Mononuclear cell (primary cell): ENCODE results near the gene GATB. TPM values are rescaled to one million over a fixed set of nuclear protein-coding genes. Genes with fewer than 3 reads are reported as not detected.

Source experiments
- H3K27me3 ChIP-seq: 2 replicates; pipeline ENCODE4 v1.6.0; 2011; ENCODE audit warnings: low read length, control low read depth; ENCODE audit not compliant: insufficient read depth
- H3K4me1 ChIP-seq: 2 replicates; pipeline ENCODE4 v1.5.1; 2011; ENCODE audit warnings: mild to moderate bottlenecking, low read length, control low read depth; ENCODE audit not compliant: insufficient read depth
- H3K4me3 ChIP-seq: 2 replicates; pipeline ENCODE4 v1.5.1; 2011; ENCODE audit warnings: mild to moderate bottlenecking, low read length, moderate library complexity
- H3K9me3 ChIP-seq: 2 replicates; pipeline ENCODE4 v1.5.1; 2011; ENCODE audit warnings: low read depth, mild to moderate bottlenecking, control low read depth, low read length
- total RNA-seq: library from RNA; depleted of rRNA; stranded (reverse); fragments of >200 nt; gene quantifications from one replicate; pipeline ENCODE4 v1.2.3, GENCODE V29; 2012

Gene GATB
- total RNA-seq, 1 donor, result 3.4 TPM

- no peaks in the 10 kb centered on the region for H3K27me3 ChIP-seq
- no peak overlapping the region for H3K4me3 ChIP-seq
- no peaks in the 10 kb centered on the region for H3K9me3 ChIP-seq
- H3K4me1 ChIP-seq, result no peaks in the 10 kb centered on the region
These were observed 107.8 kb downstream of the GATB start for GRCh38 chr4:151652841-151653547.

- no peaks in the 10 kb centered on the region for H3K4me1 ChIP-seq
- no peaks in the 10 kb centered on the region for H3K27me3 ChIP-seq
- no peak overlapping the region for H3K4me3 ChIP-seq
- no peaks in the 10 kb centered on the region for H3K9me3 ChIP-seq
These were observed 109.3 kb downstream of the GATB start for GRCh38 chr4:151651496-151651895.

GRCh38 chr4:151649479-151649878, 111.3 kb downstream of the GATB start:
- Histone ChIP-seq H3K4me3 (no peak overlapping the region), H3K27me3 (no peaks in the 10 kb centered on the region), H3K9me3 (no peaks in the 10 kb centered on the region), H3K4me1 (no peaks in the 10 kb centered on the region)

GRCh38 chr4:151646322-151646721, 114.5 kb downstream of the GATB start:
- H3K9me3 ChIP-seq, result no peaks in the 10 kb centered on the region
- H3K27me3 ChIP-seq, result no peaks in the 10 kb centered on the region
- no peak overlapping the region for H3K4me3 ChIP-seq
- H3K4me1 ChIP-seq, result no peaks in the 10 kb centered on the region

- no peaks in the 10 kb centered on the region for H3K4me1 ChIP-seq
- no peaks in the 10 kb centered on the region for H3K27me3 ChIP-seq
These were observed 116.2 kb downstream of the GATB start for GRCh38 chr4:151644622-151645021.

GRCh38 chr4:151643564-151643963, 117.2 kb downstream of the GATB start:
- Histone ChIP-seq H3K4me3 (no peak overlapping the region), H3K27me3 (no peaks in the 10 kb centered on the region), H3K4me1 (no peaks in the 10 kb centered on the region), H3K9me3 (no peaks in the 10 kb centered on the region)

More at GRCh38 chr4:151644622-151645021, 116.2 kb downstream of the GATB start:
- H3K4me3 ChIP-seq, result no peak overlapping the region
- H3K9me3 ChIP-seq, result no peaks in the 10 kb centered on the region

- Histone ChIP-seq H3K27me3 (peaks cover 6% of the 10 kb centered on the region), H3K4me3 (no peak overlapping the region), H3K9me3 (no peaks in the 10 kb centered on the region), H3K4me1 (no peaks in the 10 kb centered on the region)
These were observed 118.8 kb downstream of the GATB start for GRCh38 chr4:151641983-151642382.

GRCh38 chr4:151641167-151641566, 119.6 kb downstream of the GATB start:
- Histone ChIP-seq H3K9me3 (no peaks in the 10 kb centered on the region), H3K27me3 (peaks cover 6% of the 10 kb centered on the region), H3K4me1 (no peaks in the 10 kb centered on the region), H3K4me3 (no peak overlapping the region)

GRCh38 chr4:151640381-151640780, 120.4 kb downstream of the GATB start:
- Histone ChIP-seq H3K4me1 (no peaks in the 10 kb centered on the region), H3K9me3 (no peaks in the 10 kb centered on the region), H3K27me3 (peaks cover 6% of the 10 kb centered on the region), H3K4me3 (no peak overlapping the region)

- H3K4me3 ChIP-seq, result no peak overlapping the region
- peaks cover 8% of the 10 kb centered on the region for H3K27me3 ChIP-seq
These were observed 122.4 kb downstream of the GATB start for GRCh38 chr4:151638295-151638858.

GRCh38 chr4:151631349-151631748, 129.5 kb downstream of the GATB start:
- no peak overlapping the region for H3K4me3 ChIP-seq
- no peaks in the 10 kb centered on the region for H3K4me1 ChIP-seq
- no peaks in the 10 kb centered on the region for H3K9me3 ChIP-seq
- peaks cover 23% of the 10 kb centered on the region for H3K27me3 ChIP-seq

More at GRCh38 chr4:151638295-151638858, 122.4 kb downstream of the GATB start:
- Histone ChIP-seq H3K4me1 (no peaks in the 10 kb centered on the region), H3K9me3 (no peaks in the 10 kb centered on the region)

- H3K9me3 ChIP-seq, result no peaks in the 10 kb centered on the region
- H3K27me3 ChIP-seq, result peaks cover 23% of the 10 kb centered on the region
- no peak overlapping the region for H3K4me3 ChIP-seq
- H3K4me1 ChIP-seq, result no peaks in the 10 kb centered on the region
These were observed 131.6 kb downstream of the GATB start for GRCh38 chr4:151629097-151629783.

- Histone ChIP-seq H3K9me3 (no peaks in the 10 kb centered on the region), H3K4me1 (no peaks in the 10 kb centered on the region), H3K4me3 (no peak overlapping the region), H3K27me3 (peaks cover 18% of the 10 kb centered on the region)
These were observed 132.7 kb downstream of the GATB start for GRCh38 chr4:151628001-151628608.

- no peak overlapping the region for H3K4me3 ChIP-seq
- peaks cover 18% of the 10 kb centered on the region for H3K27me3 ChIP-seq
- no peaks in the 10 kb centered on the region for H3K9me3 ChIP-seq
- H3K4me1 ChIP-seq, result no peaks in the 10 kb centered on the region
These were observed 133.3 kb downstream of the GATB start for GRCh38 chr4:151627491-151627890.

GRCh38 chr4:151626751-151627150, 134.1 kb downstream of the GATB start:
- no peaks in the 10 kb centered on the region for H3K4me1 ChIP-seq

More at GRCh38 chr4:151626751-151627150, 134.1 kb downstream of the GATB start:
- H3K27me3 ChIP-seq, result peaks cover 16% of the 10 kb centered on the region
- H3K4me3 ChIP-seq, result no peak overlapping the region
- no peaks in the 10 kb centered on the region for H3K9me3 ChIP-seq
